IMR-90 (cell line): Measurements from ENCODE around the gene CTPS1. TPM values are rescaled to one million over a fixed set of nuclear protein-coding genes. Genes with fewer than 3 reads are reported as not detected.

Experiments
- ATAC-seq: fragments of 200-7000 bp; cut with Tn5 transposase; 2 replicates; pipeline ENCODE4 v1.9.1; 2020; ENCODE audit warnings: low read depth, mild to moderate bottlenecking, moderate library complexity
- BruUV-seq: library from RNA; stranded (reverse); fragments of 400-500 nt; replicated peaks from 2 replicates; lab custom pipeline; 2021; lab: Mats Ljungman, UMichigan
- CTCF ChIA-PET: fragments of 300-600 bp; formaldehyde crosslinking; extraction: SDS; loops from one replicate; lab custom pipeline; 2021; ENCODE audit warnings: antibody characterized with exemption; lab: Yijun Ruan, JAX
- POLR2A ChIA-PET: fragments of 300-600 bp; sonication (Branson Sonifier 250); formaldehyde crosslinking; loops from one replicate; lab custom pipeline; 2022; ENCODE audit warnings: antibody characterized with exemption; ENCODE audit not compliant: unreplicated experiment; lab: Charles Lee
- DNase-seq: peaks from one replicate; pipeline ENCODE4 v3.0.0; 2013
- H2AFZ ChIP-seq: replicated peaks from 2 replicates; pipeline ENCODE3; 2013; ENCODE audit warnings: low read length, mild to moderate bottlenecking; ENCODE audit not compliant: poor library complexity
- H2AK5ac ChIP-seq: 2 replicates; pipeline ENCODE4 v1.6.1; 2013; ENCODE audit warnings: low read depth, low read length, inconsistent platforms
- H2AK9ac ChIP-seq: replicated peaks from 2 replicates; pipeline ENCODE3; 2013; ENCODE audit warnings: mild to moderate bottlenecking, low read depth, low read length, moderate library complexity; ENCODE audit not compliant: poor library complexity
- H2BK120ac ChIP-seq: 2 replicates; pipeline ENCODE4 v1.6.1; 2013; ENCODE audit warnings: low read depth, low read length, inconsistent platforms
- H2BK15ac ChIP-seq: 3 replicates; pipeline ENCODE4 v1.6.1; 2013; ENCODE audit warnings: low read depth, low read length, inconsistent platforms
- H2BK20ac ChIP-seq: 2 replicates; pipeline ENCODE4 v1.6.1; 2013; ENCODE audit warnings: low read depth, mild to moderate bottlenecking, inconsistent platforms, low read length, moderate library complexity
- H2BK5ac ChIP-seq: 2 replicates; pipeline ENCODE4 v1.6.1; 2013; ENCODE audit warnings: mild to moderate bottlenecking, low read depth, low read length, inconsistent platforms; ENCODE audit not compliant: poor library complexity, severe bottlenecking
- H3K14ac ChIP-seq: replicated peaks from 2 replicates; pipeline ENCODE4 v1.6.1; 2013; ENCODE audit warnings: low read depth, low read length, inconsistent platforms
- H3K18ac ChIP-seq: 2 replicates; pipeline ENCODE4 v1.6.1; 2013; ENCODE audit warnings: low read depth, low read length, control low read depth
- H3K23ac ChIP-seq: 2 replicates; pipeline ENCODE4 v1.6.1; 2013; ENCODE audit warnings: low read depth, low read length, inconsistent platforms
- H3K27ac ChIP-seq: 2 replicates; pipeline ENCODE4 v1.5.1; 2013; ENCODE audit warnings: mild to moderate bottlenecking, control low read depth, low read length; ENCODE audit not compliant: insufficient read depth
- H3K27me3 ChIP-seq: 2 replicates; pipeline ENCODE4 v1.6.1; 2013; ENCODE audit warnings: low read length; ENCODE audit not compliant: control insufficient read depth, insufficient read depth
- H3K36me3 ChIP-seq: 2 replicates; pipeline ENCODE4 v1.6.1; 2013; ENCODE audit warnings: low read length, mixed read lengths; ENCODE audit not compliant: control insufficient read depth, insufficient read depth
- H3K4ac ChIP-seq: 2 replicates; pipeline ENCODE4 v1.6.1; 2013; ENCODE audit warnings: low read depth, low read length, inconsistent platforms
- H3K4me1 ChIP-seq: 2 replicates; pipeline ENCODE4 v1.6.1; 2013; ENCODE audit warnings: low read length, mixed read lengths; ENCODE audit not compliant: control insufficient read depth, insufficient read depth
- H3K4me2 ChIP-seq: 2 replicates; pipeline ENCODE4 v1.6.1; 2013; ENCODE audit warnings: low read depth, mild to moderate bottlenecking, control low read depth, low read length, moderate library complexity
- H3K4me3 ChIP-seq: 2 replicates; pipeline ENCODE4 v1.5.1; 2013; ENCODE audit warnings: low read depth, mild to moderate bottlenecking, control low read depth, low read length, moderate library complexity; ENCODE audit not compliant: insufficient read depth
- H3K56ac ChIP-seq: 2 replicates; pipeline ENCODE4 v1.6.1; 2013; ENCODE audit warnings: low read length, inconsistent platforms; ENCODE audit not compliant: insufficient read depth; ENCODE audit errors: extremely low read depth
- H3K79me1 ChIP-seq, 2 experiments: 2 replicates each; pipeline ENCODE4 v1.6.1; 2013; ENCODE audit warnings: low read length in 2 of 2, inconsistent platforms in 1 of 2, low read depth in 1 of 2
- H3K9ac ChIP-seq: 2 replicates; pipeline ENCODE4 v1.6.1; 2013; ENCODE audit warnings: low read depth, low read length, control low read depth
- H3K9me1 ChIP-seq: 2 replicates; pipeline ENCODE4 v1.6.1; 2013; ENCODE audit warnings: low read length, inconsistent platforms; ENCODE audit not compliant: insufficient read depth
- H3K9me3 ChIP-seq: 2 replicates; pipeline ENCODE4 v1.6.1; 2013; ENCODE audit warnings: low read length; ENCODE audit not compliant: control insufficient read depth, insufficient read depth
- H4K20me1 ChIP-seq: 2 replicates; pipeline ENCODE4 v1.6.1; 2013; ENCODE audit warnings: low read length, inconsistent platforms; ENCODE audit not compliant: insufficient read depth
- H4K5ac ChIP-seq: 2 replicates; pipeline ENCODE4 v1.6.1; 2013; ENCODE audit warnings: mild to moderate bottlenecking, low read depth, low read length, control low read depth
- H4K8ac ChIP-seq, 2 experiments: 2 replicates each; pipeline ENCODE4 v1.6.1; 2013; ENCODE audit warnings: low read depth in 2 of 2, low read length in 2 of 2, control low read depth in 1 of 2, inconsistent platforms in 1 of 2
- H4K91ac ChIP-seq: 2 replicates; pipeline ENCODE4 v1.6.1; 2013; ENCODE audit warnings: low read depth, low read length, inconsistent platforms; ENCODE audit not compliant: insufficient read depth
- CHD1 ChIP-seq: IDR thresholded peaks from 2 replicates; pipeline ENCODE4 v1.6.1; 2012; ENCODE audit warnings: low read depth, low read length, improper control_type of control experiment
- MAFK ChIP-seq: IDR thresholded peaks from 2 replicates; pipeline ENCODE4 v1.6.1; 2012; ENCODE audit warnings: low read depth, low read length, improper control_type of control experiment
- MXI1 ChIP-seq: IDR thresholded peaks from 2 replicates; pipeline ENCODE4 v1.6.1; 2012; ENCODE audit warnings: low read depth, mild to moderate bottlenecking, low read length, moderate library complexity, borderline replicate concordance
- WGBS, 2 experiments: methylation state at CpG; one replicate each; pipeline versions ENCODE4 v1.1.5 to v1.1.7; 2013; ENCODE audit warnings: missing lambda C conversion rate in 2 of 2; ENCODE audit not compliant: insufficient read length in 1 of 2; ENCODE audit errors: extremely low coverage in 2 of 2; 5-methylcytosine and 5-hydroxymethylcytosine counted together
- dilution Hi-C: fragments of 300-500 bp; cut with HindIII; formaldehyde crosslinking; loops from one replicate; pipeline ENCODE4 v1.14.3; 2018; ENCODE audit warnings: low sequenced_read_pairs; ENCODE audit not compliant: unreplicated experiment
- in situ Hi-C: fragments of 300-500 bp; cut with MboI; formaldehyde crosslinking; loops from 3 replicates; pipeline ENCODE4 v1.14.3; 2019; ENCODE audit warnings: low sequenced_read_pairs, inconsistent platforms, mixed read lengths
- intact Hi-C: fragments of 100-400 bp; cut with micrococcal nuclease; formaldehyde crosslinking; loops from 2 replicates; pipeline ENCODE4 v1.10.0; 2022
- microRNA-seq, 2 experiments: library from miRNA; stranded (forward) in 1 of 2; unstranded in 1 of 2; fragments of 10-50 nt in 1 of 2; fragments of <30 nt in 1 of 2; gene quantifications in 1 of 2; microRNA quantifications in 1 of 2; one replicate each; pipeline versions ENCODE3 to v1.1.0; 2013 to 2020; ENCODE audit not compliant: insufficient read depth in 1 of 2, insufficient read length in 1 of 2, unreplicated experiment in 1 of 2
- polyA plus RNA-seq, 3 experiments: library from polyadenylated mRNA; depleted of rRNA; stranded (reverse); fragments of >200 nt; gene quantifications; 2 replicates each; pipeline ENCODE4 v1.2.3, GENCODE V29; 2012; ENCODE audit warnings: low replicate concordance in 1 of 3
- small RNA-seq, 5 experiments: library from RNA; depleted of rRNA; stranded (forward); fragments of <200 nt; gene quantifications; one replicate each; pipeline ENCODE3, GENCODE V24; 2012
- total RNA-seq: library from RNA; depleted of rRNA; stranded (reverse); fragments of >200 nt; gene quantifications from 2 replicates; pipeline ENCODE4 v1.2.3, GENCODE V29; 2012; rRNA removed

The CTPS1 gene
- total and polyA plus RNA-seq, 2 of the 4 experiments (the other 2 are of a cell fraction) = 40.4 to 41.0 TPM

DNA sequence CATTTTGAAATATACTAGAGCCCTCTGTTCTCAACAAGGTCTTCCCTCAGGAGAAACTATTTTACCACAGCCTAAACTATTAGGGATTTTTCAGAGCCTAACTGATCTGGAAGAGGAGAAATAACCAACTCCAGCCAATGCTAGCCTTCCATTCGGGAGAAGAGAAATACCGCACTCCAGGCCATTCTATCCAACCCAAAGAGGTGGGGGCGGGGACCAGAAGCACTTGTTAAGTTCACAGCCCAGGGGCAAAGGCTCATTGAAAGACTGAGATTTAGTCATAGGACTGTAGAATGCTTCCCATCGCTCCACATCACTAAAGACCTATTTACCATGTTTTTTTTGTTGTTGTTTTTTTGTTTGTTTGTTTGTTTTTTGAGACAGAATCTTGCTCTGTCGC, 77.4 kb downstream of the CTPS1 start:
- Histone ChIP-seq H4K20me1 (no peaks in the 10 kb centered on the region), H4K91ac (no peak overlapping the region), H3K9me1 (no peaks in the 10 kb centered on the region), H2BK15ac (no peak overlapping the region), H2AFZ (no peak overlapping the region), H3K4me2 (no peak overlapping the region), H3K9me3 (no peaks in the 10 kb centered on the region), H3K4me3 (no peak overlapping the region), H3K4me1 (no peaks in the 10 kb centered on the region), H4K5ac (no peak overlapping the region), H3K4ac (no peak overlapping the region), H2AK9ac (no peak overlapping the region), H3K27ac (no peak overlapping the region), H3K14ac (no peak overlapping the region), H2BK120ac (no peak overlapping the region), H3K27me3 (no peaks in the 10 kb centered on the region), H2BK5ac (no peak overlapping the region), H2AK5ac (no peak overlapping the region), H4K8ac (no peak overlapping the region), H3K9ac (no peak overlapping the region), H2BK20ac (no peak overlapping the region), H3K23ac (no peak overlapping the region), H3K79me1 (no peaks in the 10 kb centered on the region), H3K36me3 (peaks cover 14% of the 10 kb centered on the region), H3K56ac (no peak overlapping the region), H3K18ac (no peak overlapping the region)
- DNase-seq (no peak), ATAC-seq (no peak)
- ChIA-PET POLR2A (no interaction called here), CTCF (no interaction called here)
- in situ Hi-C loops (no loop called here), dilution Hi-C loops (no loop called here), intact Hi-C loops (no loop called here)
- TF ChIP-seq MAFK (no peak), MXI1 (no peak), CHD1 (no peak)
- BruUV-seq = no TSS peak
- no CpG with 5 or more reads among the region's 5 CpGs for WGBS, 2 experiments

Small RNA genes within 50 kb of the gene (microRNA-seq; reads per million reads assigned to microRNA genes)
- gene UBE2V1P8 (ENCODE audit: insufficient read depth, insufficient read length) = not detected

Small RNA genes within 50 kb of the gene (small RNA-seq; reads per million reads assigned to genes)
- gene UBE2V1P8 = 0 reads per million in 5 experiments

Other genes starting within 250 kb of the CTPS1 start
- gene KCNQ4, start 195.9 kb upstream of the CTPS1 start, total RNA-seq = not detected in 2 replicates
- 0.07 and 0.09 TPM in 2 replicates for gene KCNQ4, start 195.9 kb upstream of the CTPS1 start, polyA plus RNA-seq (2012; rRNA removed)
- gene CITED4, start 117.3 kb upstream of the CTPS1 start, total RNA-seq = under 0.01 and 0.28 TPM in 2 replicates
- gene CITED4, start 117.3 kb upstream of the CTPS1 start, polyA plus RNA-seq (2012; rRNA removed) = 1.6 and 2.2 TPM in 2 replicates
- gene SLFNL1, start 42.0 kb downstream of the CTPS1 start, total RNA-seq = under 0.01 TPM in 2 replicates
- gene SLFNL1, start 42.0 kb downstream of the CTPS1 start, polyA plus RNA-seq (2012; rRNA removed) = 0.07 and 0.09 TPM in 2 replicates